Esophagus muscularis mucosa (tissue), 4 donors: Measurements from ENCODE around the gene UPP2. TPM values are rescaled to one million over a fixed set of nuclear protein-coding genes. Genes with fewer than 3 reads are reported as not detected.

Experiments
- DNase-seq: peaks from one replicate; pipeline ENCODE4 v3.0.0-alpha.2; 2017; ENCODE audit errors: extremely low spot score
- H3K27ac ChIP-seq, 4 donors: fragments of 200-600 bp; sonication (generic); replicated peaks in 1 of 4; 1 replicate in 3 of 4; 2 replicates in 1 of 4; pipeline ENCODE4 v1.5.1; 2016 to 2019; ENCODE audit warnings: mild to moderate bottlenecking in 1 of 4
- H3K27me3 ChIP-seq, 4 donors: fragments of 200-600 bp; sonication (generic); one replicate each; pipeline versions ENCODE4 v1.5.1 to v1.6.0; 2016 to 2019
- H3K36me3 ChIP-seq, 4 donors: fragments of 200-600 bp; sonication (generic); one replicate each; pipeline ENCODE4 v1.5.1; 2016 to 2019
- H3K4me1 ChIP-seq, 4 donors: fragments of 200-600 bp; sonication (generic); one replicate each; pipeline ENCODE4 v1.5.1; 2016 to 2019
- H3K4me3 ChIP-seq, 4 donors: fragments of 200-600 bp; sonication (generic); 1 replicate in 2 of 4; 2 replicates in 2 of 4; pipeline ENCODE4 v1.5.1; 2016 to 2019; ENCODE audit warnings: mild to moderate bottlenecking in 4 of 4, moderate library complexity in 1 of 4
- H3K9me3 ChIP-seq, 4 donors: fragments of 200-600 bp; sonication (generic); 1 replicate in 3 of 4; 2 replicates in 1 of 4; pipeline ENCODE4 v1.5.1; 2016 to 2019
- CTCF ChIP-seq, 3 experiments: fragments of 200-600 bp in 2 of 3; fragments of 450-650 bp in 1 of 3; sonication (generic) in 2 of 3; IDR thresholded peaks; one replicate each; pipeline ENCODE4 v1.5.1; 2017 to 2019; ENCODE audit warnings: antibody characterized with exemption in 3 of 3, mild to moderate bottlenecking in 2 of 3, moderate library complexity in 1 of 3
- EP300 ChIP-seq: sonication (generic); formaldehyde crosslinking; IDR thresholded peaks from one replicate; pipeline ENCODE4 v1.6.1; 2017; ENCODE audit warnings: antibody characterized with exemption
- POLR2A ChIP-seq: fragments of 450-650 bp; IDR thresholded peaks from one replicate; pipeline ENCODE4 v1.6.1; 2017; ENCODE audit warnings: antibody characterized with exemption, moderate library complexity, mild to moderate bottlenecking, low read depth
- POLR2AphosphoS5 ChIP-seq, 2 donors: sonication (generic); formaldehyde crosslinking; IDR thresholded peaks; one replicate each; pipeline ENCODE4 v1.6.1; 2017; ENCODE audit warnings: antibody characterized with exemption in 2 of 2
- WGBS: methylation state at CpG from one replicate; pipeline ENCODE4 v1.1.5; 2018; 5-methylcytosine and 5-hydroxymethylcytosine counted together
- intact Hi-C: fragments of 100-400 bp; cut with DNase I; formaldehyde crosslinking; loops from one replicate; pipeline ENCODE4 v1.15.1; 2023
- total RNA-seq, 4 donors: library from RNA; depleted of rRNA; stranded (reverse); fragments of >200 nt; gene quantifications; one replicate each; pipeline versions ENCODE4 v1.1.0 to v1.2.1, GENCODE V29; 2016

The UPP2 gene
- total RNA-seq, 4 donors from 2014 or later, result not detected

GRCh38 chr2:158099716-158100115 is 2.0 kb upstream of the UPP2 start:
- Histone ChIP-seq H3K27ac (no peak overlapping the region), H3K36me3 (no peaks in the 10 kb centered on the region), H3K4me3 (no peak overlapping the region), H3K9me3 (no peaks in the 10 kb centered on the region), H3K27me3 (no peaks in the 10 kb centered on the region), H3K4me1 (no peaks in the 10 kb centered on the region)
- TF ChIP-seq EP300, result no peak
- TF ChIP-seq CTCF (IDR thresholded peaks at IDR 0.05), result no peak
- no peak for TF ChIP-seq POLR2AphosphoS5 (IDR thresholded peaks at IDR 0.05)
- no peak for TF ChIP-seq POLR2A
- WGBS, result 89% methylated on average over 3 of the region's 3 CpGs
- intact Hi-C loops, result no loop called here
- no peak for DNase-seq

GRCh38 chr2:158100411-158100810 is 1.3 kb upstream of the UPP2 start:
- Histone ChIP-seq H3K27me3 (no peaks in the 10 kb centered on the region), H3K9me3 (no peaks in the 10 kb centered on the region), H3K4me3 (no peak overlapping the region), H3K27ac (no peak overlapping the region), H3K4me1 (no peaks in the 10 kb centered on the region), H3K36me3 (no peaks in the 10 kb centered on the region)
- 76% methylated on average over 1 of the region's 1 CpG for WGBS
- TF ChIP-seq CTCF (IDR thresholded peaks at IDR 0.05), result no peak
- TF ChIP-seq EP300, result no peak
- no peak for TF ChIP-seq POLR2A
- no peak for TF ChIP-seq POLR2AphosphoS5 (IDR thresholded peaks at IDR 0.05)
- DNase-seq, result no peak
- intact Hi-C loops, result no loop called here

DNA sequence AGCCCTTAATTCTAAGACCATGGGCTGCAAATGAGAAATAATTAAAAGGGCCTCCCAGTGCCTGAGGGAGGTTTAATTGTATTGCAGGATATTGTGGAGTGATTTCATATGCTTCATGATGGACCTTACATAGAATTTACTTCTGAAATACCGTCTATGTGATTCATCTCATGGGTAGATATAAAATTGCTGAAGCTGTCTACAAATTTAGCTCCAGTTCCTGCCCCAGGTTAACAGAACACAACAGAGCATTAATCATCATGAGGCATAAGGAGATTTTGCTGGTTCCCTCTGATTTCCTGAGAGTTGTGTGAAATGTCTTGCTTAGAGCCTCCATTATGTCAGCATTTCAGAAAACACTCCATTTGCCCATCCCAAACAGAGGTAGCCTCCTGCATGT is 770 bp downstream of the UPP2 start:
- H3K4me3 ChIP-seq, result no peak overlapping the region
- TF ChIP-seq EP300, result no peak
- no peak for TF ChIP-seq POLR2AphosphoS5 (IDR thresholded peaks at IDR 0.05)
- no peak for TF ChIP-seq POLR2A
- no peak for TF ChIP-seq CTCF (IDR thresholded peaks at IDR 0.05)
- no peaks in the 10 kb centered on the region for H3K9me3 ChIP-seq
- intact Hi-C loops, result no loop called here
- WGBS, result 75% methylated on average over 1 of the region's 1 CpG
- H3K27me3 ChIP-seq, result no peaks in the 10 kb centered on the region
- H3K4me1 ChIP-seq, result no peaks in the 10 kb centered on the region
- DNase-seq, result no peak
- H3K27ac ChIP-seq, result no peak overlapping the region
- no peaks in the 10 kb centered on the region for H3K36me3 ChIP-seq

GRCh38 chr2:158103411-158104012 is 1.8 kb downstream of the UPP2 start:
- Histone ChIP-seq H3K4me3 (no peak overlapping the region), H3K27me3 (no peaks in the 10 kb centered on the region), H3K36me3 (no peaks in the 10 kb centered on the region), H3K9me3 (no peaks in the 10 kb centered on the region), H3K27ac (no peak overlapping the region), H3K4me1 (no peaks in the 10 kb centered on the region)
- intact Hi-C loops, result no loop called here
- TF ChIP-seq POLR2A (no peak), CTCF (IDR thresholded peaks at IDR 0.05) (no peak), POLR2AphosphoS5 (IDR thresholded peaks at IDR 0.05) (no peak), EP300 (no peak)
- WGBS, result 67% methylated on average over 3 of the region's 3 CpGs
- DNase-seq, result no peak

- Histone ChIP-seq H3K4me3 (no peak overlapping the region), H3K9me3 (no peaks in the 10 kb centered on the region), H3K36me3 (no peaks in the 10 kb centered on the region), H3K27ac (no peak overlapping the region), H3K27me3 (no peaks in the 10 kb centered on the region), H3K4me1 (no peaks in the 10 kb centered on the region)
- WGBS, result 84% methylated on average over 5 of the region's 5 CpGs
- TF ChIP-seq POLR2A, result no peak
- no peak for DNase-seq
- intact Hi-C loops, result no loop called here
Observed at GRCh38 chr2:158104903-158105302, 3.2 kb downstream of the UPP2 start.
